K562 (cell line): ENCODE measurements around the gene WDR62. TPM values are rescaled to one million over a fixed set of nuclear protein-coding genes. Genes with fewer than 3 reads are reported as not detected.

Experiments
- ATAC-seq: fragments of 200-7000 bp; cut with Tn5 transposase; 3 replicates; pipeline ENCODE4 v1.9.1; 2020; ENCODE audit warnings: moderate library complexity
- BruUV-seq: library from RNA; stranded (reverse); fragments of 400-500 nt; replicated peaks from 2 replicates; lab custom pipeline; 2021; lab: Mats Ljungman, UMichigan
- CTCF ChIA-PET: fragments of 300-600 bp; formaldehyde crosslinking; extraction: SDS; loops from one replicate; lab custom pipeline; 2021; ENCODE audit warnings: low intra/inter-chr PET ratio; lab: Yijun Ruan, JAX
- POLR2A ChIA-PET: fragments of 300-600, 350-650 bp; sonication (Branson Sonifier 250); formaldehyde crosslinking; extraction: SDS; loops from one replicate; lab custom pipeline; 2021; ENCODE audit warnings: antibody characterized with exemption, inconsistent platforms; lab: Yijun Ruan, JAX
- DNase-seq, 4 experiments: peaks; one replicate each; pipeline versions ENCODE4 v3.0.0 to v3.0.0-alpha.2; 2011 to 2018; ENCODE audit warnings: low spot score in 3 of 4, mixed read lengths in 3 of 4; ENCODE audit errors: extremely low read depth in 1 of 4
- FAIRE-seq: peaks from 2 replicates; lab custom pipeline; 2011; peaks lifted over from hg19 to GRCh38; lab: Jason Lieb, UNC
- H2AFZ ChIP-seq: 2 replicates; pipeline ENCODE4 v1.6.0; 2011; ENCODE audit warnings: low read depth, low read length, control low read depth, inconsistent platforms
- H3K27ac ChIP-seq: fragments of 200-600 bp; 3 replicates; pipeline ENCODE4 v1.8.0; 2011; ENCODE audit warnings: low read depth, mild to moderate bottlenecking, control low read depth, inconsistent platforms, low read length, moderate library complexity, mixed read lengths; ENCODE audit errors: extremely low read depth
- H3K27me3 ChIP-seq, 2 experiments: fragments of 300-600 bp in 1 of 2; 2 replicates in 1 of 2; 3 replicates in 1 of 2; pipeline versions ENCODE4 v1.6.0 to v1.8.0; 2011; ENCODE audit warnings: inconsistent platforms in 2 of 2, low read length in 2 of 2, mild to moderate bottlenecking in 1 of 2, mixed read lengths in 1 of 2, moderate library complexity in 1 of 2; ENCODE audit not compliant: control insufficient read depth in 2 of 2, insufficient read depth in 2 of 2
- H3K36me3 ChIP-seq: fragments of 300-600 bp; 3 replicates; pipeline ENCODE4 v1.8.0; 2011; ENCODE audit warnings: mild to moderate bottlenecking, low read length, inconsistent platforms; ENCODE audit not compliant: control insufficient read depth, insufficient read depth
- H3K4me1 ChIP-seq, 2 experiments: fragments of 200-600 bp in 1 of 2; replicated peaks in 1 of 2; 2 replicates in 1 of 2; 3 replicates in 1 of 2; pipeline versions ENCODE4 v1.5.1 to v1.8.0; 2011; ENCODE audit warnings: inconsistent platforms in 2 of 2, low read length in 2 of 2, mild to moderate bottlenecking in 1 of 2, mixed read lengths in 1 of 2, moderate library complexity in 1 of 2; ENCODE audit not compliant: control insufficient read depth in 2 of 2, insufficient read depth in 2 of 2
- H3K4me2 ChIP-seq: 2 replicates; pipeline ENCODE4 v1.6.1; 2011; ENCODE audit warnings: low read length, control low read depth, inconsistent platforms, mixed read lengths; ENCODE audit not compliant: insufficient read depth
- H3K4me3 ChIP-seq: fragments of 200-600 bp; sonication (generic), shearing (Covaris generic); 2 replicates; pipeline ENCODE4 v1.5.1; 2016; ENCODE audit warnings: control low read depth, inconsistent platforms
- H3K79me2 ChIP-seq: fragments of 200-600 bp; 3 replicates; pipeline ENCODE4 v1.8.0; 2011; ENCODE audit warnings: low read length, inconsistent platforms; ENCODE audit not compliant: control insufficient read depth, insufficient read depth
- H3K9ac ChIP-seq, 2 experiments: 2 replicates each; pipeline versions ENCODE4 v1.6.0 to v1.6.1; 2011; ENCODE audit warnings: low read depth in 2 of 2, low read length in 2 of 2, control low read depth in 1 of 2, inconsistent platforms in 1 of 2, mild to moderate bottlenecking in 1 of 2, mixed read lengths in 1 of 2; ENCODE audit not compliant: insufficient read depth in 1 of 2
- H3K9me1 ChIP-seq: one replicate; pipeline ENCODE4 v1.6.0; 2011; ENCODE audit warnings: inconsistent platforms, mild to moderate bottlenecking, low read length, moderate library complexity; ENCODE audit not compliant: control insufficient read depth, insufficient read depth
- H3K9me3 ChIP-seq: replicated peaks from 2 replicates; pipeline ENCODE4 v1.5.1; 2011; ENCODE audit warnings: low read depth, low read length, inconsistent platforms; ENCODE audit not compliant: control insufficient read depth, insufficient read depth
- H4K20me1 ChIP-seq: replicated peaks from 2 replicates; pipeline ENCODE4 v1.6.1; 2011; ENCODE audit warnings: low read length, inconsistent platforms, mixed read lengths; ENCODE audit not compliant: control insufficient read depth, insufficient read depth
- CC2D1A ChIP-seq: fragments of 450-650 bp; IDR thresholded peaks from 2 replicates; pipeline ENCODE4 v1.6.1; 2017; ENCODE audit warnings: mild to moderate bottlenecking
- CUX1 ChIP-seq: fragments of 200-800 bp; sonication (Bioruptor generic); IDR thresholded peaks from 2 replicates; pipeline ENCODE4 v1.6.1; 2016; ENCODE audit warnings: missing genetic modification characterization, missing compliant biosample characterization
- GABPB2 ChIP-seq: fragments of 250-450 bp; sonication (Bioruptor Pico); conservative IDR thresholded peaks from 2 replicates; pipeline ENCODE4 v1.5.1; 2021; ENCODE audit warnings: mild to moderate bottlenecking
- HMGXB4 ChIP-seq: sonication (generic); formaldehyde crosslinking; IDR thresholded peaks from 2 replicates; pipeline ENCODE4 v1.8.1; 2023; ENCODE audit warnings: mild to moderate bottlenecking, missing genetic modification reagents
- ZNF121 ChIP-seq: sonication (generic); formaldehyde crosslinking; conservative IDR thresholded peaks from 2 replicates; pipeline ENCODE4 v1.8.0; 2022; ENCODE audit warnings: missing genetic modification reagents
- WGBS: fragments of 100-300 bp; shearing (Covaris generic); methylation state at CpG from one replicate; pipeline ENCODE4 v1.1.6; 2016; ENCODE audit warnings: low coverage, mixed read lengths; ENCODE audit not compliant: insufficient coverage; ENCODE audit errors: missing lambda C conversion rate; 5-methylcytosine and 5-hydroxymethylcytosine counted together
- in situ Hi-C: fragments of 300-500 bp; cut with MboI; formaldehyde crosslinking; loops from 4 replicates; pipeline ENCODE4 v1.15.0; 2018; ENCODE audit warnings: inconsistent platforms, mixed read lengths
- intact Hi-C: fragments of 100-400 bp; cut with micrococcal nuclease; formaldehyde crosslinking; loops from 2 replicates; pipeline ENCODE4 v1.14.2; 2022
- polyA plus RNA-seq, 8 experiments: library from polyadenylated mRNA; depleted of rRNA in 4 of 8; stranded (reverse) in 5 of 8; unstranded in 3 of 8; fragments of >200 nt; fragmentation: Nextera tagmentation in 2 of 8; fragmentation: Illumina TruSeq in 1 of 8; extraction: Ambion mirVana in 2 of 8; extraction: Trizol in 1 of 8; gene quantifications; 2 replicates each; pipeline versions ENCODE4 v1.2.1 to v1.2.3, GENCODE V29; 2011 to 2014; ENCODE audit warnings: inconsistent platforms in 1 of 8, missing spikeins in 1 of 8
- total RNA-seq, 7 experiments: library from RNA; depleted of rRNA in 6 of 7; stranded (reverse); fragments of >200 nt in 6 of 7; fragmentation: Illumina TruSeq in 2 of 7; extraction: Trizol in 2 of 7; gene quantifications; 2 replicates each; pipeline versions ENCODE4 v1.2.1 to v1.2.3, GENCODE V29; 2011 to 2021; ENCODE audit warnings: low replicate concordance in 1 of 7

Gene WDR62
- total and polyA plus RNA-seq, 9 of the 15 experiments (the other 6 are each of a cell fraction or from before 2014, with no cell fraction given) = 0.35 to 32.8 (median 14.4) TPM

- intact Hi-C loops (no loop called here), in situ Hi-C loops (no loop called here)
- Histone ChIP-seq H3K4me1 (peaks cover 0 to 10% of the 10 kb centered on the region in 2 experiments; a peak in 1 of 5 replicates), H3K9ac (no peak overlapping the region), H3K79me2 (no peaks in the 10 kb centered on the region), H3K9me1 (no peaks in the 10 kb centered on the region), H3K27me3 (no peaks in the 10 kb centered on the region), H3K4me3 (no peak overlapping the region), H3K4me2 (no peak overlapping the region), H4K20me1 (no peaks in the 10 kb centered on the region), H3K9me3 (no peaks in the 10 kb centered on the region), H3K36me3 (peaks cover 56% of the 10 kb centered on the region; the same call in 2 of the 3 replicates), H2AFZ (no peak overlapping the region), H3K27ac (no peak overlapping the region)
- no TSS peak for BruUV-seq
- 89% methylated on average over 5 of the region's 5 CpGs for WGBS
- ChIA-PET POLR2A (interaction anchor here (1.1 kb wide), 1 partner anchor 20 kb away, joined by 4 read pairs; no protein-coding TSS in a partner anchor), CTCF (interaction anchor here (0.6 kb wide), 1 partner anchor 12 kb away, joined by 4 read pairs; no protein-coding TSS in a partner anchor)
- FAIRE-seq (no peak), DNase-seq (no peak), ATAC-seq (no peak)
- TF ChIP-seq CUX1 (CRISPR knock-in tag) (no peak), HMGXB4 (CRISPR knock-in tag) (no peak), CC2D1A (no peak), GABPB2 (CRISPR knock-in tag) (no peak), ZNF121 (CRISPR knock-in tag) (peak; percentile 69)
These were observed 31.3 kb upstream of the WDR62 start for GRCh38 chr19:36023432-36023831.
